K562 (cell line): ENCODE measurements around the gene FAM98C. TPM values are rescaled to one million over a fixed set of nuclear protein-coding genes. Genes with fewer than 3 reads are reported as not detected.
A peak's percentile ranks its signal among the peaks of the same experiment; 100 is the strongest.

Experiments
- BHLHE40 ChIP-seq: IDR thresholded peaks from 2 replicates; pipeline ENCODE4 v1.6.1; 2011; ENCODE audit warnings: low read length, improper control_type of control experiment
- CBX1 ChIP-seq: sonication (generic); IDR thresholded peaks from 2 replicates; pipeline ENCODE4 v1.6.1; 2016; ENCODE audit warnings: antibody characterized with exemption, low read depth, mild to moderate bottlenecking
- HEY1 ChIP-seq: fragments of 250-450 bp; sonication (Bioruptor Pico); IDR thresholded peaks from 2 replicates; pipeline ENCODE4 v1.5.0; 2020; ENCODE audit warnings: mild to moderate bottlenecking, moderate library complexity, borderline replicate concordance
- HMG20A ChIP-seq: fragments of 450-650 bp; formaldehyde crosslinking; conservative IDR thresholded peaks from 2 replicates; pipeline ENCODE4 v1.4.0; 2020; ENCODE audit warnings: mild to moderate bottlenecking, mixed read lengths
- MAZ ChIP-seq, 2 experiments: fragments of 450-650 bp in 1 of 2; sonication (generic) in 1 of 2; formaldehyde crosslinking; IDR thresholded peaks in 1 of 2; conservative IDR thresholded peaks in 1 of 2; 2 replicates each; pipeline versions ENCODE4 v1.4.0 to v1.5.0; 2020; ENCODE audit warnings: mild to moderate bottlenecking in 1 of 2, missing genetic modification reagents in 1 of 2
- NRF1 ChIP-seq, 2 experiments: fragments of 450-650 bp; IDR thresholded peaks in 1 of 2; conservative IDR thresholded peaks in 1 of 2; 2 replicates each; pipeline ENCODE4 v1.6.1; 2014; ENCODE audit warnings: mild to moderate bottlenecking in 2 of 2
- SMAD4 ChIP-seq: fragments of 250-450 bp; sonication (Bioruptor Pico); conservative IDR thresholded peaks from 2 replicates; pipeline ENCODE4 v1.8.0; 2021; ENCODE audit warnings: inconsistent platforms, mild to moderate bottlenecking, moderate library complexity
- TAF15 ChIP-seq: fragments of 200-400 bp; formaldehyde crosslinking; IDR thresholded peaks from 2 replicates; pipeline ENCODE4 v1.6.1; 2017; ENCODE audit warnings: mild to moderate bottlenecking, low read depth, low read length, moderate library complexity
- U2AF1 ChIP-seq: fragments of 200-400 bp; formaldehyde crosslinking; optimal IDR thresholded peaks from 2 replicates; pipeline ENCODE3; 2017; ENCODE audit warnings: mild to moderate bottlenecking, low read depth, low read length, moderate library complexity
- ZNF507 ChIP-seq: conservative IDR thresholded peaks from 2 replicates; pipeline ENCODE4 v1.6.1; 2017; ENCODE audit warnings: missing genetic modification characterization, missing compliant biosample characterization
- polyA plus RNA-seq, 8 experiments: library from polyadenylated mRNA; depleted of rRNA in 4 of 8; stranded (reverse) in 5 of 8; unstranded in 3 of 8; fragments of >200 nt; fragmentation: Nextera tagmentation in 2 of 8; fragmentation: Illumina TruSeq in 1 of 8; extraction: Ambion mirVana in 2 of 8; extraction: Trizol in 1 of 8; gene quantifications; 2 replicates each; pipeline versions ENCODE4 v1.2.1 to v1.2.3, GENCODE V29; 2011 to 2014; ENCODE audit warnings: inconsistent platforms in 1 of 8, missing spikeins in 1 of 8
- total RNA-seq, 7 experiments: library from RNA; depleted of rRNA in 6 of 7; stranded (reverse); fragments of >200 nt in 6 of 7; fragmentation: Illumina TruSeq in 2 of 7; extraction: Trizol in 2 of 7; gene quantifications; 2 replicates each; pipeline versions ENCODE4 v1.2.1 to v1.2.3, GENCODE V29; 2011 to 2021; ENCODE audit warnings: low replicate concordance in 1 of 7
- TF ChIP-seq, protein P1 (sequence below): fragments of 450-650 bp; IDR thresholded peaks from 2 replicates; pipeline ENCODE4 v1.6.1; 2017; ENCODE audit warnings: antibody characterized with exemption, mild to moderate bottlenecking
- TF ChIP-seq, protein P2 (sequence below): fragments of 200-400 bp; formaldehyde crosslinking; IDR thresholded peaks from 2 replicates; pipeline ENCODE4 v1.6.1; 2017; ENCODE audit warnings: mild to moderate bottlenecking, low read depth, low read length, moderate library complexity
- TF ChIP-seq, protein P3 (sequence below): sonication (generic); formaldehyde crosslinking; IDR thresholded peaks from 2 replicates; pipeline ENCODE4 v1.8.0; 2022; ENCODE audit warnings: mild to moderate bottlenecking, missing genetic modification reagents

The FAM98C gene
- total and polyA plus RNA-seq, 9 of the 15 experiments (the other 6 are each of a cell fraction or from before 2014, with no cell fraction given) = 1.7 to 43.8 (median 13.7) TPM

DNA sequence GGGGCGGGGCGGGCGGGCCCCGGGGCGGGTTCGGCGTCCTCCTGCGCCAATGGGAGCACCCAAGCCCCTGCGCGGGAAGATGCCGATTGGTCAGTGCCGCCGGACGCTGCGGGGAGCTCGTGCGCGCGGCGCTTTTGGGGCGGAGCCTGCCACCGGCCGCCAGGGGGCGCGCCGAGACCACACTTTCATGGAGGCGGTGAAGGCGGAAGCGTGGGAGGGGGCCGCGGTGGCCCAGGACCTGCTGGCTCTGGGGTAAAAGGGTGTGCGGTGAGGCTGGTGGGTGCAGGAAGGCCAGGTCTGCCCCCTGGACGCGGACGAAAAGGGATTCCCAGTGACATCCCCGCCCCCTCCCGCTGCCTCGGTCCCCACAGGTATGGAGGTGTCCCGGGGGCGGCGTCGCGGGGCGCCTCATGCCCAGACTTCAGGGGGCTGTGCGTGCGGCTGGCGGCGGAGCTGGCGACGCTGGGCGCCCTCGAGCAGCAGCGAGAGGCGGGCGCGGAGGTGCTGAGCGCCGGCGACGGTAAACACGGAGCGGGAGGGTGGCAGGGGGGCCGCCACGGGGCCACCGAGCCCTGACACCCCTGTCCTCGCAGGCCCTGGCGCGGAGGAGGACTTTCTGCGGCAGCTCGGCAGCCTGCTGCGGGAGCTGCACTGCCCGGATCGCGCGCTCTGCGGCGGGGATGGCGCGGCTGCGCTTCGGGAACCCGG lies at the start of gene FAM98C (continued):
- TF ChIP-seq, protein P1, sequence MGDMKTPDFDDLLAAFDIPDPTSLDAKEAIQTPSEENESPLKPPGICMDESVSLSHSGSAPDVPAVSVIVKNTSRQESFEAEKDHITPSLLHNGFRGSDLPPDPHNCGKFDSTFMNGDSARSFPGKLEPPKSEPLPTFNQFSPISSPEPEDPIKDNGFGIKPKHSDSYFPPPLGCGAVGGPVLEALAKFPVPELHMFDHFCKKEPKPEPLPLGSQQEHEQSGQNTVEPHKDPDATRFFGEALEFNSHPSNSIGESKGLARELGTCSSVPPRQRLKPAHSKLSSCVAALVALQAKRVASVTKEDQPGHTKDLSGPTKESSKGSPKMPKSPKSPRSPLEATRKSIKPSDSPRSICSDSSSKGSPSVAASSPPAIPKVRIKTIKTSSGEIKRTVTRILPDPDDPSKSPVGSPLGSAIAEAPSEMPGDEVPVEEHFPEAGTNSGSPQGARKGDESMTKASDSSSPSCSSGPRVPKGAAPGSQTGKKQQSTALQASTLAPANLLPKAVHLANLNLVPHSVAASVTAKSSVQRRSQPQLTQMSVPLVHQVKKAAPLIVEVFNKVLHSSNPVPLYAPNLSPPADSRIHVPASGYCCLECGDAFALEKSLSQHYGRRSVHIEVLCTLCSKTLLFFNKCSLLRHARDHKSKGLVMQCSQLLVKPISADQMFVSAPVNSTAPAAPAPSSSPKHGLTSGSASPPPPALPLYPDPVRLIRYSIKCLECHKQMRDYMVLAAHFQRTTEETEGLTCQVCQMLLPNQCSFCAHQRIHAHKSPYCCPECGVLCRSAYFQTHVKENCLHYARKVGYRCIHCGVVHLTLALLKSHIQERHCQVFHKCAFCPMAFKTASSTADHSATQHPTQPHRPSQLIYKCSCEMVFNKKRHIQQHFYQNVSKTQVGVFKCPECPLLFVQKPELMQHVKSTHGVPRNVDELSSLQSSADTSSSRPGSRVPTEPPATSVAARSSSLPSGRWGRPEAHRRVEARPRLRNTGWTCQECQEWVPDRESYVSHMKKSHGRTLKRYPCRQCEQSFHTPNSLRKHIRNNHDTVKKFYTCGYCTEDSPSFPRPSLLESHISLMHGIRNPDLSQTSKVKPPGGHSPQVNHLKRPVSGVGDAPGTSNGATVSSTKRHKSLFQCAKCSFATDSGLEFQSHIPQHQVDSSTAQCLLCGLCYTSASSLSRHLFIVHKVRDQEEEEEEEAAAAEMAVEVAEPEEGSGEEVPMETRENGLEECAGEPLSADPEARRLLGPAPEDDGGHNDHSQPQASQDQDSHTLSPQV = peak; percentile 51
- TF ChIP-seq SMAD4 (CRISPR knock-in tag) (0 out of 2 replicates have a peak, but pooled peaks have one; percentile 27), NRF1 (conservative IDR thresholded peaks at IDR 0.05 in 1 of 2, IDR thresholded peaks at IDR 0.05 in 1 of 2) (peak; percentile 83 to 86), HMG20A (CRISPR knock-in tag) (no peak), BHLHE40 (peak; percentile 89), MAZ (CRISPR knock-in tag; conservative IDR thresholded peaks at IDR 0.05 in 1 of 2, IDR thresholded peaks at IDR 0.05 in 1 of 2) (peak; percentile 91 to 97), TAF15 (no peak), U2AF1 (no peak), ZNF507 (tag) (no peak), CBX1 (peak; percentile 46; the same call in 1 of the 2 replicates), HEY1 (no peak)
- TF ChIP-seq, protein P2, sequence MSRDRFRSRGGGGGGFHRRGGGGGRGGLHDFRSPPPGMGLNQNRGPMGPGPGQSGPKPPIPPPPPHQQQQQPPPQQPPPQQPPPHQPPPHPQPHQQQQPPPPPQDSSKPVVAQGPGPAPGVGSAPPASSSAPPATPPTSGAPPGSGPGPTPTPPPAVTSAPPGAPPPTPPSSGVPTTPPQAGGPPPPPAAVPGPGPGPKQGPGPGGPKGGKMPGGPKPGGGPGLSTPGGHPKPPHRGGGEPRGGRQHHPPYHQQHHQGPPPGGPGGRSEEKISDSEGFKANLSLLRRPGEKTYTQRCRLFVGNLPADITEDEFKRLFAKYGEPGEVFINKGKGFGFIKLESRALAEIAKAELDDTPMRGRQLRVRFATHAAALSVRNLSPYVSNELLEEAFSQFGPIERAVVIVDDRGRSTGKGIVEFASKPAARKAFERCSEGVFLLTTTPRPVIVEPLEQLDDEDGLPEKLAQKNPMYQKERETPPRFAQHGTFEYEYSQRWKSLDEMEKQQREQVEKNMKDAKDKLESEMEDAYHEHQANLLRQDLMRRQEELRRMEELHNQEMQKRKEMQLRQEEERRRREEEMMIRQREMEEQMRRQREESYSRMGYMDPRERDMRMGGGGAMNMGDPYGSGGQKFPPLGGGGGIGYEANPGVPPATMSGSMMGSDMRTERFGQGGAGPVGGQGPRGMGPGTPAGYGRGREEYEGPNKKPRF = no peak
- TF ChIP-seq, protein P3, sequence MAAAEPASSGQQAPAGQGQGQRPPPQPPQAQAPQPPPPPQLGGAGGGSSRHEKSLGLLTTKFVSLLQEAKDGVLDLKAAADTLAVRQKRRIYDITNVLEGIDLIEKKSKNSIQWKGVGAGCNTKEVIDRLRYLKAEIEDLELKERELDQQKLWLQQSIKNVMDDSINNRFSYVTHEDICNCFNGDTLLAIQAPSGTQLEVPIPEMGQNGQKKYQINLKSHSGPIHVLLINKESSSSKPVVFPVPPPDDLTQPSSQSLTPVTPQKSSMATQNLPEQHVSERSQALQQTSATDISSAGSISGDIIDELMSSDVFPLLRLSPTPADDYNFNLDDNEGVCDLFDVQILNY = no peak
